SK-N-SH (cell line): ENCODE measurements around the gene KDSR.

Experiments used
- EP300 ChIP-seq, 2 experiments: IDR thresholded peaks; 2 replicates each; pipeline versions ENCODE4 v1.4.0 to v1.6.1; 2012; ENCODE audit warnings: borderline replicate concordance in 1 of 2, low read depth in 1 of 2, low read length in 1 of 2
- GABPA ChIP-seq: IDR thresholded peaks from 2 replicates; pipeline ENCODE4 v1.4.0; 2012; ENCODE audit warnings: low read depth, mild to moderate bottlenecking
- JUND ChIP-seq: IDR thresholded peaks from 2 replicates; pipeline ENCODE4 v1.4.0; 2012
- MEF2A ChIP-seq: IDR thresholded peaks from 2 replicates; pipeline ENCODE4 v1.4.0; 2012; ENCODE audit warnings: low read depth, borderline replicate concordance
- RAD21 ChIP-seq: IDR thresholded peaks from 2 replicates; pipeline ENCODE4 v1.6.1; 2012; ENCODE audit warnings: mild to moderate bottlenecking, low read length
- RFX5 ChIP-seq: IDR thresholded peaks from 2 replicates; pipeline ENCODE4 v1.6.1; 2012; ENCODE audit warnings: mild to moderate bottlenecking, improper control_type of control experiment, low read length
- TF ChIP-seq, protein P1 (sequence below): IDR thresholded peaks from 2 replicates; pipeline ENCODE4 v1.6.1; 2012; ENCODE audit warnings: mild to moderate bottlenecking, low read depth, low read length, moderate library complexity
- TF ChIP-seq, protein P2 (sequence below): fragments of 200-600 bp; sonication (generic); IDR thresholded peaks from 2 replicates; pipeline ENCODE4 v1.6.1; 2017; ENCODE audit warnings: antibody characterized with exemption, mild to moderate bottlenecking, moderate library complexity

DNA sequence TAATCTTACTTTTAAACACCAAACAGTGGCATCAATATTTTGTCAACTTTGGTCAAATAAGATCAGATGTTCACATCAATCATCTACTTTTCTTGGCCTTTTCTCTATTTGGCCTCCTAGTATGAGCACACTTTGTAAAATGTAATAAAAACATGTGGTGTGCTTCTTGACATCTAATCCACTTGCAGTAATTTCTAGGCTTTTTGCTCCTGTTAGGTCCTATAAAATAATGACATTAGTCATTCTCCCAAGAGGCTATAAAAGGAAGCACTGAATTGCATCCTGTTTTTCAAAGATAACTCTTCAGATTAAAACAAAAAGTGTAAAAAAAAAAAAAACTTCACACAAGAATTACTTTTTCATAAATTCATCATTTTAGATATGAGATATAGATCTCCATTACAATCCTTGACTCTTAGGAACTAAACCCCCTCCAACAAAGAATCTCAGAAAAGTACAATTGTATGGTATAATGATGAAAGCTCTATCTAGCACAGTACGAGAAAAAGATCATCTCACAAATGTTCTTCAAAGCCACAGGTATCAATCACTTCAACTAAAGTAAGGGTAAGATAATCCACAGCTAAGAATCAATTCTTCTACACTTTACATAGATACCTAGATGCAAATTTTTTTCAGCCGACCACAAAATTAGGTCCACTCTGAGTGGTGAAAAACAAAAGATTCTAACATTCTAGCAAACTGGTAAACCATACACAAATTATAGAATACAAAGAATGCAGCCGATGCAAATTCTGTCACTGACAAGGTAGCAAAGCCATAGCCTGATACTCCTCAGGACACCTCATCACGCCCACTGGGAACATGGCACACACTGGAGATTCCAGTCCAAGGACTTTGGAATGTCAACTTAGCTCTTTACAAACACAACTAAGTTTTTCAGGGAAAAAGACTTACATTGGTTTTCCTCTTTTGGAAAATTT, 50.1 kb downstream of the KDSR start:
- TF ChIP-seq, protein P1, sequence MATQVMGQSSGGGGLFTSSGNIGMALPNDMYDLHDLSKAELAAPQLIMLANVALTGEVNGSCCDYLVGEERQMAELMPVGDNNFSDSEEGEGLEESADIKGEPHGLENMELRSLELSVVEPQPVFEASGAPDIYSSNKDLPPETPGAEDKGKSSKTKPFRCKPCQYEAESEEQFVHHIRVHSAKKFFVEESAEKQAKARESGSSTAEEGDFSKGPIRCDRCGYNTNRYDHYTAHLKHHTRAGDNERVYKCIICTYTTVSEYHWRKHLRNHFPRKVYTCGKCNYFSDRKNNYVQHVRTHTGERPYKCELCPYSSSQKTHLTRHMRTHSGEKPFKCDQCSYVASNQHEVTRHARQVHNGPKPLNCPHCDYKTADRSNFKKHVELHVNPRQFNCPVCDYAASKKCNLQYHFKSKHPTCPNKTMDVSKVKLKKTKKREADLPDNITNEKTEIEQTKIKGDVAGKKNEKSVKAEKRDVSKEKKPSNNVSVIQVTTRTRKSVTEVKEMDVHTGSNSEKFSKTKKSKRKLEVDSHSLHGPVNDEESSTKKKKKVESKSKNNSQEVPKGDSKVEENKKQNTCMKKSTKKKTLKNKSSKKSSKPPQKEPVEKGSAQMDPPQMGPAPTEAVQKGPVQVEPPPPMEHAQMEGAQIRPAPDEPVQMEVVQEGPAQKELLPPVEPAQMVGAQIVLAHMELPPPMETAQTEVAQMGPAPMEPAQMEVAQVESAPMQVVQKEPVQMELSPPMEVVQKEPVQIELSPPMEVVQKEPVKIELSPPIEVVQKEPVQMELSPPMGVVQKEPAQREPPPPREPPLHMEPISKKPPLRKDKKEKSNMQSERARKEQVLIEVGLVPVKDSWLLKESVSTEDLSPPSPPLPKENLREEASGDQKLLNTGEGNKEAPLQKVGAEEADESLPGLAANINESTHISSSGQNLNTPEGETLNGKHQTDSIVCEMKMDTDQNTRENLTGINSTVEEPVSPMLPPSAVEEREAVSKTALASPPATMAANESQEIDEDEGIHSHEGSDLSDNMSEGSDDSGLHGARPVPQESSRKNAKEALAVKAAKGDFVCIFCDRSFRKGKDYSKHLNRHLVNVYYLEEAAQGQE: no peak
- TF ChIP-seq, protein P2, sequence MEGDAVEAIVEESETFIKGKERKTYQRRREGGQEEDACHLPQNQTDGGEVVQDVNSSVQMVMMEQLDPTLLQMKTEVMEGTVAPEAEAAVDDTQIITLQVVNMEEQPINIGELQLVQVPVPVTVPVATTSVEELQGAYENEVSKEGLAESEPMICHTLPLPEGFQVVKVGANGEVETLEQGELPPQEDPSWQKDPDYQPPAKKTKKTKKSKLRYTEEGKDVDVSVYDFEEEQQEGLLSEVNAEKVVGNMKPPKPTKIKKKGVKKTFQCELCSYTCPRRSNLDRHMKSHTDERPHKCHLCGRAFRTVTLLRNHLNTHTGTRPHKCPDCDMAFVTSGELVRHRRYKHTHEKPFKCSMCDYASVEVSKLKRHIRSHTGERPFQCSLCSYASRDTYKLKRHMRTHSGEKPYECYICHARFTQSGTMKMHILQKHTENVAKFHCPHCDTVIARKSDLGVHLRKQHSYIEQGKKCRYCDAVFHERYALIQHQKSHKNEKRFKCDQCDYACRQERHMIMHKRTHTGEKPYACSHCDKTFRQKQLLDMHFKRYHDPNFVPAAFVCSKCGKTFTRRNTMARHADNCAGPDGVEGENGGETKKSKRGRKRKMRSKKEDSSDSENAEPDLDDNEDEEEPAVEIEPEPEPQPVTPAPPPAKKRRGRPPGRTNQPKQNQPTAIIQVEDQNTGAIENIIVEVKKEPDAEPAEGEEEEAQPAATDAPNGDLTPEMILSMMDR: no peak
- no peak for TF ChIP-seq RAD21
- TF ChIP-seq RFX5: no peak
- TF ChIP-seq MEF2A: no peak
- no peak for TF ChIP-seq EP300 (IDR thresholded peaks at IDR 0.05; ENCODE audit: borderline replicate concordance in 1 of 2, low read depth in 1 of 2, low read length in 1 of 2)
- TF ChIP-seq JUND: no peak
- TF ChIP-seq GABPA: no peak
